IMR-90 (cell line): Measurements from ENCODE around the gene EXT2. TPM values are rescaled to one million over a fixed set of nuclear protein-coding genes. Genes with fewer than 3 reads are reported as not detected.

Source experiments
- ATAC-seq: fragments of 200-7000 bp; cut with Tn5 transposase; 2 replicates; pipeline ENCODE4 v1.9.1; 2020; ENCODE audit warnings: low read depth, mild to moderate bottlenecking, moderate library complexity
- BruUV-seq: library from RNA; stranded (reverse); fragments of 400-500 nt; replicated peaks from 2 replicates; lab custom pipeline; 2021; lab: Mats Ljungman, UMichigan
- CTCF ChIA-PET: fragments of 300-600 bp; formaldehyde crosslinking; extraction: SDS; loops from one replicate; lab custom pipeline; 2021; ENCODE audit warnings: antibody characterized with exemption; lab: Yijun Ruan, JAX
- POLR2A ChIA-PET: fragments of 300-600 bp; sonication (Branson Sonifier 250); formaldehyde crosslinking; loops from one replicate; lab custom pipeline; 2022; ENCODE audit warnings: antibody characterized with exemption; ENCODE audit not compliant: unreplicated experiment; lab: Charles Lee
- DNase-seq: peaks from one replicate; pipeline ENCODE4 v3.0.0; 2013
- H2AFZ ChIP-seq: replicated peaks from 2 replicates; pipeline ENCODE3; 2013; ENCODE audit warnings: low read length, mild to moderate bottlenecking; ENCODE audit not compliant: poor library complexity
- H2AK5ac ChIP-seq: 2 replicates; pipeline ENCODE4 v1.6.1; 2013; ENCODE audit warnings: low read depth, low read length, inconsistent platforms
- H2AK9ac ChIP-seq: replicated peaks from 2 replicates; pipeline ENCODE3; 2013; ENCODE audit warnings: mild to moderate bottlenecking, low read depth, low read length, moderate library complexity; ENCODE audit not compliant: poor library complexity
- H2BK120ac ChIP-seq: 2 replicates; pipeline ENCODE4 v1.6.1; 2013; ENCODE audit warnings: low read depth, low read length, inconsistent platforms
- H2BK15ac ChIP-seq: 3 replicates; pipeline ENCODE4 v1.6.1; 2013; ENCODE audit warnings: low read depth, low read length, inconsistent platforms
- H2BK20ac ChIP-seq: 2 replicates; pipeline ENCODE4 v1.6.1; 2013; ENCODE audit warnings: low read depth, mild to moderate bottlenecking, inconsistent platforms, low read length, moderate library complexity
- H2BK5ac ChIP-seq: 2 replicates; pipeline ENCODE4 v1.6.1; 2013; ENCODE audit warnings: mild to moderate bottlenecking, low read depth, low read length, inconsistent platforms; ENCODE audit not compliant: poor library complexity, severe bottlenecking
- H3K14ac ChIP-seq: replicated peaks from 2 replicates; pipeline ENCODE4 v1.6.1; 2013; ENCODE audit warnings: low read depth, low read length, inconsistent platforms
- H3K18ac ChIP-seq: 2 replicates; pipeline ENCODE4 v1.6.1; 2013; ENCODE audit warnings: low read depth, low read length, control low read depth
- H3K23ac ChIP-seq: 2 replicates; pipeline ENCODE4 v1.6.1; 2013; ENCODE audit warnings: low read depth, low read length, inconsistent platforms
- H3K27ac ChIP-seq: 2 replicates; pipeline ENCODE4 v1.5.1; 2013; ENCODE audit warnings: mild to moderate bottlenecking, control low read depth, low read length; ENCODE audit not compliant: insufficient read depth
- H3K27me3 ChIP-seq: 2 replicates; pipeline ENCODE4 v1.6.1; 2013; ENCODE audit warnings: low read length; ENCODE audit not compliant: control insufficient read depth, insufficient read depth
- H3K36me3 ChIP-seq: 2 replicates; pipeline ENCODE4 v1.6.1; 2013; ENCODE audit warnings: low read length, mixed read lengths; ENCODE audit not compliant: control insufficient read depth, insufficient read depth
- H3K4ac ChIP-seq: 2 replicates; pipeline ENCODE4 v1.6.1; 2013; ENCODE audit warnings: low read depth, low read length, inconsistent platforms
- H3K4me1 ChIP-seq: 2 replicates; pipeline ENCODE4 v1.6.1; 2013; ENCODE audit warnings: low read length, mixed read lengths; ENCODE audit not compliant: control insufficient read depth, insufficient read depth
- H3K4me2 ChIP-seq: 2 replicates; pipeline ENCODE4 v1.6.1; 2013; ENCODE audit warnings: low read depth, mild to moderate bottlenecking, control low read depth, low read length, moderate library complexity
- H3K4me3 ChIP-seq: 2 replicates; pipeline ENCODE4 v1.5.1; 2013; ENCODE audit warnings: low read depth, mild to moderate bottlenecking, control low read depth, low read length, moderate library complexity; ENCODE audit not compliant: insufficient read depth
- H3K56ac ChIP-seq: 2 replicates; pipeline ENCODE4 v1.6.1; 2013; ENCODE audit warnings: low read length, inconsistent platforms; ENCODE audit not compliant: insufficient read depth; ENCODE audit errors: extremely low read depth
- H3K79me1 ChIP-seq, 2 experiments: 2 replicates each; pipeline ENCODE4 v1.6.1; 2013; ENCODE audit warnings: low read length in 2 of 2, inconsistent platforms in 1 of 2, low read depth in 1 of 2
- H3K9ac ChIP-seq: 2 replicates; pipeline ENCODE4 v1.6.1; 2013; ENCODE audit warnings: low read depth, low read length, control low read depth
- H3K9me1 ChIP-seq: 2 replicates; pipeline ENCODE4 v1.6.1; 2013; ENCODE audit warnings: low read length, inconsistent platforms; ENCODE audit not compliant: insufficient read depth
- H3K9me3 ChIP-seq: 2 replicates; pipeline ENCODE4 v1.6.1; 2013; ENCODE audit warnings: low read length; ENCODE audit not compliant: control insufficient read depth, insufficient read depth
- H4K20me1 ChIP-seq: 2 replicates; pipeline ENCODE4 v1.6.1; 2013; ENCODE audit warnings: low read length, inconsistent platforms; ENCODE audit not compliant: insufficient read depth
- H4K5ac ChIP-seq: 2 replicates; pipeline ENCODE4 v1.6.1; 2013; ENCODE audit warnings: mild to moderate bottlenecking, low read depth, low read length, control low read depth
- H4K8ac ChIP-seq, 2 experiments: 2 replicates each; pipeline ENCODE4 v1.6.1; 2013; ENCODE audit warnings: low read depth in 2 of 2, low read length in 2 of 2, control low read depth in 1 of 2, inconsistent platforms in 1 of 2
- H4K91ac ChIP-seq: 2 replicates; pipeline ENCODE4 v1.6.1; 2013; ENCODE audit warnings: low read depth, low read length, inconsistent platforms; ENCODE audit not compliant: insufficient read depth
- CEBPB ChIP-seq: IDR thresholded peaks from 2 replicates; pipeline ENCODE4 v1.6.1; 2012; ENCODE audit warnings: low read depth, low read length, improper control_type of control experiment
- CTCF ChIP-seq: conservative IDR thresholded peaks from 2 replicates; pipeline ENCODE4 v1.5.1; 2012; ENCODE audit warnings: mild to moderate bottlenecking, low read depth, low read length, improper control_type of control experiment
- MAZ ChIP-seq: IDR thresholded peaks from 2 replicates; pipeline ENCODE4 v1.6.1; 2012; ENCODE audit warnings: low read depth, mild to moderate bottlenecking, low read length, improper control_type of control experiment, moderate library complexity, borderline replicate concordance
- RCOR1 ChIP-seq: IDR thresholded peaks from 2 replicates; pipeline ENCODE4 v1.6.1; 2012; ENCODE audit warnings: mild to moderate bottlenecking, low read length, improper control_type of control experiment; ENCODE audit not compliant: insufficient replicate concordance
- WGBS, 2 experiments: methylation state at CpG; one replicate each; pipeline versions ENCODE4 v1.1.5 to v1.1.7; 2013; ENCODE audit warnings: missing lambda C conversion rate in 2 of 2; ENCODE audit not compliant: insufficient read length in 1 of 2; ENCODE audit errors: extremely low coverage in 2 of 2; 5-methylcytosine and 5-hydroxymethylcytosine counted together
- dilution Hi-C: fragments of 300-500 bp; cut with HindIII; formaldehyde crosslinking; loops from one replicate; pipeline ENCODE4 v1.14.3; 2018; ENCODE audit warnings: low sequenced_read_pairs; ENCODE audit not compliant: unreplicated experiment
- in situ Hi-C: fragments of 300-500 bp; cut with MboI; formaldehyde crosslinking; loops from 3 replicates; pipeline ENCODE4 v1.14.3; 2019; ENCODE audit warnings: low sequenced_read_pairs, inconsistent platforms, mixed read lengths
- intact Hi-C: fragments of 100-400 bp; cut with micrococcal nuclease; formaldehyde crosslinking; loops from 2 replicates; pipeline ENCODE4 v1.10.0; 2022
- polyA plus RNA-seq, 3 experiments: library from polyadenylated mRNA; depleted of rRNA; stranded (reverse); fragments of >200 nt; gene quantifications; 2 replicates each; pipeline ENCODE4 v1.2.3, GENCODE V29; 2012; ENCODE audit warnings: low replicate concordance in 1 of 3
- total RNA-seq: library from RNA; depleted of rRNA; stranded (reverse); fragments of >200 nt; gene quantifications from 2 replicates; pipeline ENCODE4 v1.2.3, GENCODE V29; 2012

The EXT2 gene
- total and polyA plus RNA-seq, 2 of the 4 experiments (the other 2 are of a cell fraction): 75.0 to 85.3 TPM

- no peak overlapping the region for H2BK5ac ChIP-seq
- H2BK120ac ChIP-seq: no peak overlapping the region
- no peak overlapping the region for H2BK20ac ChIP-seq
- no peak overlapping the region for H4K5ac ChIP-seq
- H3K9me1 ChIP-seq: peaks cover 3% of the 10 kb centered on the region; the same call in 1 of the 2 replicates
- H3K4me2 ChIP-seq: no peak overlapping the region
- no TSS peak for BruUV-seq
- H3K9me3 ChIP-seq: no peaks in the 10 kb centered on the region
- no peak overlapping the region for H3K14ac ChIP-seq
- no peak overlapping the region for H4K8ac ChIP-seq
- H3K27me3 ChIP-seq: no peaks in the 10 kb centered on the region
- intact Hi-C loops (loop anchor here (10.0 kb wide), 1 partner anchor 118 kb away; no protein-coding TSS in a partner anchor), dilution Hi-C loops (no loop called here), in situ Hi-C loops (no loop called here)
- H2AK9ac ChIP-seq: no peak overlapping the region
- H3K4me3 ChIP-seq: no peak overlapping the region
- no peak overlapping the region for H3K27ac ChIP-seq
- H2AK5ac ChIP-seq: no peak overlapping the region
- no peak overlapping the region for H2BK15ac ChIP-seq
- peaks cover 4% of the 10 kb centered on the region; the same call in 1 of the 2 replicates for H3K4me1 ChIP-seq
- H3K4ac ChIP-seq: no peak overlapping the region
- peaks cover 4% of the 10 kb centered on the region for H3K36me3 ChIP-seq
- ChIA-PET CTCF (interaction anchor here (0.7 to 1.7 kb wide), 3 partner anchors 17 to 332 kb away, joined by 3 to 5 read pairs (median 4); no protein-coding TSS in a partner anchor), POLR2A (no interaction called here)
- no peak for TF ChIP-seq CEBPB
- no peak for TF ChIP-seq RCOR1
- TF ChIP-seq CTCF: no peak
- TF ChIP-seq MAZ: no peak
- peaks cover 0 to 3% of the 10 kb centered on the region in 2 experiments; a peak in 1 of 4 replicates for H3K79me1 ChIP-seq
- no CpG with 5 or more reads among the region's 1 CpG for WGBS, 2 experiments
- no peak overlapping the region for H3K23ac ChIP-seq
- H3K18ac ChIP-seq: no peak overlapping the region
- H3K56ac ChIP-seq: no peak overlapping the region
- ATAC-seq (no peak), DNase-seq (no peak)
- no peaks in the 10 kb centered on the region for H4K20me1 ChIP-seq
- H3K9ac ChIP-seq: no peak overlapping the region
- no peak overlapping the region for H4K91ac ChIP-seq
- no peak overlapping the region for H2AFZ ChIP-seq
These were observed 41.6 kb downstream of the EXT2 start for GRCh38 chr11:44137057-44137456.
